Mesodermal cell (in vitro differentiated cells): ENCODE data around the gene RELN.

ENCODE experiments used
- H3K27ac ChIP-seq: 2 replicates; pipeline ENCODE4 v1.7.0; 2013; ENCODE audit warnings: mild to moderate bottlenecking, low read depth, low read length, moderate library complexity; ENCODE audit not compliant: severe bottlenecking
- H3K36me3 ChIP-seq: 2 replicates; pipeline ENCODE4 v1.7.1; 2013; ENCODE audit warnings: mild to moderate bottlenecking, low read length, moderate library complexity; ENCODE audit not compliant: control insufficient read depth, insufficient read depth
- H3K4me1 ChIP-seq: one replicate; pipeline ENCODE4 v1.7.1; 2013; ENCODE audit warnings: mild to moderate bottlenecking, low read length; ENCODE audit not compliant: insufficient read depth, control insufficient read depth, poor library complexity, severe bottlenecking
- H3K4me3 ChIP-seq: 2 replicates; pipeline ENCODE4 v1.7.0; 2013; ENCODE audit warnings: low read length, control low read depth, mild to moderate bottlenecking; ENCODE audit not compliant: insufficient read depth, poor library complexity, severe bottlenecking; ENCODE audit errors: extremely low read depth
- H3K9me3 ChIP-seq: 2 replicates; pipeline ENCODE4 v1.7.1; 2013; ENCODE audit warnings: mild to moderate bottlenecking, low read length, moderate library complexity; ENCODE audit not compliant: control insufficient read depth
- WGBS, 2 experiments: methylation state at CpG; one replicate each; pipeline ENCODE4 v1.1.5; 2013; ENCODE audit warnings: missing lambda C conversion rate in 2 of 2; ENCODE audit not compliant: insufficient coverage in 2 of 2; 5-methylcytosine and 5-hydroxymethylcytosine counted together

The RELN gene

GRCh38 chr7:103810112-103810744 is 179.2 kb downstream of the RELN start:
- WGBS, 2 experiments = 81 to 92% methylated on average over 8 to 9 of the region's 11 CpGs
- no peak overlapping the region for H3K27ac ChIP-seq
- H3K4me1 ChIP-seq = no peaks in the 10 kb centered on the region
- H3K4me3 ChIP-seq = no peak overlapping the region
- no peaks in the 10 kb centered on the region for H3K36me3 ChIP-seq
- H3K9me3 ChIP-seq = no peaks in the 10 kb centered on the region

- WGBS, 2 experiments = 62 to 82% methylated on average over 5 of the region's 6 CpGs
- H3K27ac ChIP-seq = no peak overlapping the region
Measured at GRCh38 chr7:103809229-103809994, 180.0 kb downstream of the RELN start.

GRCh38 chr7:103805346-103805745 is 184.1 kb downstream of the RELN start:
- Histone ChIP-seq H3K27ac (no peak overlapping the region), H3K4me3 (no peak overlapping the region), H3K4me1 (no peaks in the 10 kb centered on the region), H3K9me3 (no peaks in the 10 kb centered on the region), H3K36me3 (no peaks in the 10 kb centered on the region)
- 100% methylated on average over 1 of the region's 2 CpGs; no CpG with 5 or more reads in 1 of the 2 experiments for WGBS, 2 experiments

More at GRCh38 chr7:103809229-103809994, 180.0 kb downstream of the RELN start:
- Histone ChIP-seq H3K4me1 (no peaks in the 10 kb centered on the region), H3K36me3 (no peaks in the 10 kb centered on the region), H3K4me3 (no peak overlapping the region), H3K9me3 (no peaks in the 10 kb centered on the region)

- 88 to 100% methylated on average over 1 of the region's 1 CpG for WGBS, 2 experiments
Measured at GRCh38 chr7:103803631-103804030, 185.8 kb downstream of the RELN start.

GRCh38 chr7:103799298-103799697 is 190.2 kb downstream of the RELN start:
- WGBS, 2 experiments = 50 to 80% methylated on average over 1 of the region's 1 CpG
- H3K27ac ChIP-seq = no peak overlapping the region
- H3K4me1 ChIP-seq = no peaks in the 10 kb centered on the region
- no peaks in the 10 kb centered on the region for H3K9me3 ChIP-seq
- H3K36me3 ChIP-seq = no peaks in the 10 kb centered on the region
- no peak overlapping the region for H3K4me3 ChIP-seq

More at GRCh38 chr7:103803631-103804030, 185.8 kb downstream of the RELN start:
- Histone ChIP-seq H3K4me3 (no peak overlapping the region), H3K27ac (no peak overlapping the region), H3K4me1 (no peaks in the 10 kb centered on the region), H3K36me3 (no peaks in the 10 kb centered on the region), H3K9me3 (no peaks in the 10 kb centered on the region)

- Histone ChIP-seq H3K36me3 (no peaks in the 10 kb centered on the region), H3K4me3 (no peak overlapping the region), H3K27ac (no peak overlapping the region), H3K9me3 (no peaks in the 10 kb centered on the region), H3K4me1 (no peaks in the 10 kb centered on the region)
- 82 to 100% methylated on average over 1 to 2 of the region's 3 CpGs for WGBS, 2 experiments
Measured at GRCh38 chr7:103797647-103798307, 191.7 kb downstream of the RELN start.

- 83 to 100% methylated on average over 2 to 4 of the region's 7 CpGs for WGBS, 2 experiments
- Histone ChIP-seq H3K36me3 (no peaks in the 10 kb centered on the region), H3K4me1 (no peaks in the 10 kb centered on the region)
Measured at GRCh38 chr7:103796327-103796962, 193.0 kb downstream of the RELN start.

GRCh38 chr7:103795787-103796186 is 193.7 kb downstream of the RELN start:
- H3K4me3 ChIP-seq = no peak overlapping the region
- H3K4me1 ChIP-seq = no peaks in the 10 kb centered on the region
- H3K9me3 ChIP-seq = no peaks in the 10 kb centered on the region
- H3K27ac ChIP-seq = no peak overlapping the region
- H3K36me3 ChIP-seq = no peaks in the 10 kb centered on the region

More at GRCh38 chr7:103796327-103796962, 193.0 kb downstream of the RELN start:
- H3K27ac ChIP-seq = no peak overlapping the region
- no peak overlapping the region for H3K4me3 ChIP-seq
- no peaks in the 10 kb centered on the region for H3K9me3 ChIP-seq

- Histone ChIP-seq H3K9me3 (no peaks in the 10 kb centered on the region), H3K27ac (no peak overlapping the region), H3K4me3 (no peak overlapping the region), H3K4me1 (no peaks in the 10 kb centered on the region), H3K36me3 (no peaks in the 10 kb centered on the region)
- WGBS, 2 experiments = no CpG with 5 or more reads among the region's 1 CpG
Measured at GRCh38 chr7:103795107-103795506, 194.4 kb downstream of the RELN start.

- Histone ChIP-seq H3K27ac (no peak overlapping the region), H3K36me3 (no peaks in the 10 kb centered on the region), H3K4me3 (no peak overlapping the region), H3K9me3 (no peaks in the 10 kb centered on the region), H3K4me1 (no peaks in the 10 kb centered on the region)
- WGBS, 2 experiments = 78 to 100% methylated on average over 1 of the region's 1 CpG
Measured at GRCh38 chr7:103794424-103794823, 195.0 kb downstream of the RELN start.
